Measurements from ENCODE around the gene DVL1.

- TF ChIP-seq, protein P1, sequence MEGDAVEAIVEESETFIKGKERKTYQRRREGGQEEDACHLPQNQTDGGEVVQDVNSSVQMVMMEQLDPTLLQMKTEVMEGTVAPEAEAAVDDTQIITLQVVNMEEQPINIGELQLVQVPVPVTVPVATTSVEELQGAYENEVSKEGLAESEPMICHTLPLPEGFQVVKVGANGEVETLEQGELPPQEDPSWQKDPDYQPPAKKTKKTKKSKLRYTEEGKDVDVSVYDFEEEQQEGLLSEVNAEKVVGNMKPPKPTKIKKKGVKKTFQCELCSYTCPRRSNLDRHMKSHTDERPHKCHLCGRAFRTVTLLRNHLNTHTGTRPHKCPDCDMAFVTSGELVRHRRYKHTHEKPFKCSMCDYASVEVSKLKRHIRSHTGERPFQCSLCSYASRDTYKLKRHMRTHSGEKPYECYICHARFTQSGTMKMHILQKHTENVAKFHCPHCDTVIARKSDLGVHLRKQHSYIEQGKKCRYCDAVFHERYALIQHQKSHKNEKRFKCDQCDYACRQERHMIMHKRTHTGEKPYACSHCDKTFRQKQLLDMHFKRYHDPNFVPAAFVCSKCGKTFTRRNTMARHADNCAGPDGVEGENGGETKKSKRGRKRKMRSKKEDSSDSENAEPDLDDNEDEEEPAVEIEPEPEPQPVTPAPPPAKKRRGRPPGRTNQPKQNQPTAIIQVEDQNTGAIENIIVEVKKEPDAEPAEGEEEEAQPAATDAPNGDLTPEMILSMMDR (conservative IDR thresholded peaks at IDR 0.05; ENCODE audit: low read length), result no peak
- no peak for TF ChIP-seq EZH2phosphoT487 (IDR thresholded peaks at IDR 0.05; ENCODE audit: borderline replicate concordance)
Observed at GRCh38 chr1:1348420-1349255, 580 bp downstream of the DVL1 start.
